Measurements from ENCODE around the gene PDZD2. TPM values are rescaled to one million over a fixed set of nuclear protein-coding genes. Genes with fewer than 3 reads are reported as not detected.

The PDZD2 gene
- total RNA-seq, 2 donors from 2014 or later, result 4.5 to 15.7 TPM

DNA sequence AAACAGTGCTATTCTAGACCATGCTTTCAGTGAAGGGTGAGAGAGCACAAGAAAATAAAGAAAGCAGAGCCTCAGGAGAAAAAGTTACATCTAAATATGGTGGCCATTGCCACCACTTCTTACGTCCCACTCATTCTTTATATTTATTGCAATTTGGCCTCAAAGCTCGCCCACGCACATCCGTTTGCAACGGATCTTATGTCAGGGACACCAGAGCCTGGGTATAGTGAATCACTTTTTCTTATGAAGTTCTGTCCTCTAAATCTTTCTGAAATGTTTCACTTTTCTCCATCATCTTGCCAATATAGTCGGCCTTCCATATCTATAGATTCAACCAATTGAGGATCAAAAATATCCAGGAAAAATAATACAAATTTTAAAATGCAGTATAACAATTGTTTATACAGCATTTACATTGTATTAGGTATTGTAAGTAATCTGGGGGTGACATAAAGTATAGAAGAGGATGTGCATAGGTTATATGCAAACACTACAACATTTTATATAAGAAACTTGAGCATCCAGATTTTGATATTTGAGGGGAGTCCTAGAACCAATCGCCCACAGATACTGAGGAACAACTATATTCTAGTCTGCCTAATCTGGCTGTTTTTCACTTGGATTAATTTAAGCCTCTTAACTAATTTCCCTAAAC is 500.0 kb downstream of the PDZD2 start:
- Histone ChIP-seq H3K27ac (no peak overlapping the region), H3K36me3 (peaks cover 11% of the 10 kb centered on the region), H3K9me3 (no peaks in the 10 kb centered on the region), H3K4me1 (ENCODE audit: control insufficient read depth in 1 of 2, low read depth in 2 of 2) (peaks cover 0 to 6% of the 10 kb centered on the region in 2 donors), H3K27me3 (replicated peaks; ENCODE audit: insufficient read depth) (no peaks in the 10 kb centered on the region), H3K4me3 (no peak overlapping the region)
- DNase-seq (ENCODE audit: low spot score) (no peak), ATAC-seq (ENCODE audit: insufficient number of reproducible peaks, low FRiP score, low read depth) (no peak)
- TF ChIP-seq, protein P1, sequence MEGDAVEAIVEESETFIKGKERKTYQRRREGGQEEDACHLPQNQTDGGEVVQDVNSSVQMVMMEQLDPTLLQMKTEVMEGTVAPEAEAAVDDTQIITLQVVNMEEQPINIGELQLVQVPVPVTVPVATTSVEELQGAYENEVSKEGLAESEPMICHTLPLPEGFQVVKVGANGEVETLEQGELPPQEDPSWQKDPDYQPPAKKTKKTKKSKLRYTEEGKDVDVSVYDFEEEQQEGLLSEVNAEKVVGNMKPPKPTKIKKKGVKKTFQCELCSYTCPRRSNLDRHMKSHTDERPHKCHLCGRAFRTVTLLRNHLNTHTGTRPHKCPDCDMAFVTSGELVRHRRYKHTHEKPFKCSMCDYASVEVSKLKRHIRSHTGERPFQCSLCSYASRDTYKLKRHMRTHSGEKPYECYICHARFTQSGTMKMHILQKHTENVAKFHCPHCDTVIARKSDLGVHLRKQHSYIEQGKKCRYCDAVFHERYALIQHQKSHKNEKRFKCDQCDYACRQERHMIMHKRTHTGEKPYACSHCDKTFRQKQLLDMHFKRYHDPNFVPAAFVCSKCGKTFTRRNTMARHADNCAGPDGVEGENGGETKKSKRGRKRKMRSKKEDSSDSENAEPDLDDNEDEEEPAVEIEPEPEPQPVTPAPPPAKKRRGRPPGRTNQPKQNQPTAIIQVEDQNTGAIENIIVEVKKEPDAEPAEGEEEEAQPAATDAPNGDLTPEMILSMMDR (IDR thresholded peaks at IDR 0.05), result no peak

DNA sequence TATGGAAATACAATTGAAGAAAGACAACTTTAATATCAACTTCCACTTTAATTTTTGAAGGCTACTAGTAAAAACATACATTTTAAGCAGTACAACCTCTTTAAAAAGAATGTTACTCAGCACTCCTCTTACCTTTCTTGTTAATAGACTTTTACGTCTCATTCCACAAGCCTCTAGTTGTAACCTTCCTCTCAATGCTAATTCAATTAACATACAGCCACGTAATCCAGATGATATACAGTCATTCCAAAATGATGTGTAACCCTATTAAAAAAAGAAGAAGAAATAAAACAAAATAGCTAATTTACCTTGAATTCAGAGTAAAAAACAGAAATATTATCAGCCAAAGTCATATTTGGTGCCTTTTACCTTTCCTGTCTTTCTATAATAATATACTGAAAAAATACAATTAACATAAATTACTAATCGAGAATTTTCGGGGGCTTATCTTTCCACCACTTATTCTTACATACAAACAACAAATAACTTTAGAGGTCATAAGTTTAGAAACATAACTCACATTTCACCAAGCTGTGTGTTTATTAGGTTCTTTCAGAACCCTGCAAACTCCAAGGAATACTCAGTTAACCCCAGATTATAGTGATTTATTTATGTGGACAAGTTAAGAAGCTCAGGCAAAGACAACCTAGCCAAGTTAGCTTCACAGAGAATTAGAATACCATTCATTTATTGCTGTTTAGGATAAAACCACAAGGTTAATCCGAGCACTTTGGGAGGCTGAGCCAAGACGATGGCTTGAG is 504.9 kb downstream of the PDZD2 start:
- no peaks in the 10 kb centered on the region for H3K27me3 ChIP-seq (replicated peaks; ENCODE audit: insufficient read depth)
- DNase-seq (ENCODE audit: low spot score), result no peak
- H3K27ac ChIP-seq, result no peak overlapping the region
- no peaks in the 10 kb centered on the region for H3K36me3 ChIP-seq
- H3K9me3 ChIP-seq, result no peaks in the 10 kb centered on the region
- no peak for ATAC-seq (ENCODE audit: insufficient number of reproducible peaks, low FRiP score, low read depth)
- TF ChIP-seq, protein P1 (IDR thresholded peaks at IDR 0.05), result no peak
- peaks cover 25 to 44% of the 10 kb centered on the region in 2 donors for H3K4me1 ChIP-seq (ENCODE audit: control insufficient read depth in 1 of 2, low read depth in 2 of 2)
- H3K4me3 ChIP-seq, result no peak overlapping the region

DNA sequence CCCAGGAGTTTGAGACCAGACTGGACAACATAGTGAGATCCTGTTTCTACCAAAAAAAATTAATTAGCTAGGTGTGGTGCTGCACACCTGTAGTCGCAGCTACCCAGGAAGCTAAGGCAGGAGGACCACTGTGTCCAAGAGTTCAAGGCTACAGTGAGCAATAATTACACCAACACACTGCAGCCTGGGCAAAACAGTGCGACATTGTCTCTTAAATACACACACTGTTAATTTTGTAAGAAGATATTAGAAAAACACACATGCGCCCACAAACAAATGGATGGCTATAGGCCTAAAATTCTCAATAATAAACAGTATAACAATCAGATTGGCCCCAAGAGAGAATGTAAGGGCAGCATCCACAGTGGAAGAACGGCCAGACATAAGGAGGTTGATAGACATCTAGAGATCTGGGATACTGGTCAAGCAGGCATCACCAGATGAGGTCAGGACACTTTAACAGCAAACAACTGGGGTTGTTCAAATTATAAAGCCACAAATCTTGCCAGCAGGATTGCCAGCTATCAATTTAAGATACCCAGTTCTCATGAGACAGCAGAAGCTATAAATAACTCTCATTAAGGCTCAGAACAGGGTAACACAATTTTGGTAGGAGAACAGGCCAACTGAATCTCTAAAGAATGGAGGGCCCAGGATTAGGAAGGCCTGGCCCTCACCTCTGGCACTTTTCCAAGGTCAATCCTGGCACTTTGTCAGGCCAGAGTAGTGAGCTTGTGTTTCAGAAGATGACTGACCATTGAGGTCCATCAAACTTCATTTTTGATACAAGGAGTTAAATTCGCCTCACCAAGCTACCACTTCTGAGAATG is 505.7 kb downstream of the PDZD2 start:
- no peak for DNase-seq (ENCODE audit: low spot score)
- no peak for ATAC-seq (ENCODE audit: insufficient number of reproducible peaks, low FRiP score, low read depth)

DNA sequence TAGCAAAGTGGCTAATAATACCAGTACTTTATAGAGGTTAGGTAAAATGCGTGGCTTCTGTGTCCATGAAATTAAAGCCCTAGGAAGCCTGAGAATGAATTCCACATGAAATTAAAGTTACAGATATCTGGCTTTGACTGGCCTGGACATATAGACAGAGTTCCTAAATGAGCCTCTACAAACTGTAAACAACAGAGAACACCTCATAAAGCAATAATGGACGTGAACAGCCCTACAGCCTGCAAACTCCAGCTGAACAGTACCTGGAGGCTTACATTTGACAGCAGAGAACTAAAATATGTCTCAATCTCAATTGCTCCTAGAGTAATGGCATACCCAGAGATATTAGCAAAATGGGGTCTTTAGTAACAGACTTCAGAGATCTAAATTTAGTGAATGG is 506.4 kb downstream of the PDZD2 start:
- no peaks in the 10 kb centered on the region for H3K9me3 ChIP-seq
- no peak overlapping the region for H3K4me3 ChIP-seq
- no peak overlapping the region for H3K27ac ChIP-seq
- ATAC-seq (ENCODE audit: insufficient number of reproducible peaks, low FRiP score, low read depth) (no peak), DNase-seq (ENCODE audit: low spot score) (no peak)
- TF ChIP-seq, protein P1 (IDR thresholded peaks at IDR 0.05), result no peak
- peaks cover 33 to 60% of the 10 kb centered on the region in 2 donors for H3K4me1 ChIP-seq (ENCODE audit: control insufficient read depth in 1 of 2, low read depth in 2 of 2)
- H3K36me3 ChIP-seq, result no peaks in the 10 kb centered on the region
- no peaks in the 10 kb centered on the region for H3K27me3 ChIP-seq (replicated peaks; ENCODE audit: insufficient read depth)

More for the DNA sequence above, 505.7 kb downstream of the PDZD2 start:
- Histone ChIP-seq H3K36me3 (no peaks in the 10 kb centered on the region), H3K27ac (no peak overlapping the region), H3K4me3 (no peak overlapping the region), H3K27me3 (replicated peaks; ENCODE audit: insufficient read depth) (no peaks in the 10 kb centered on the region), H3K4me1 (ENCODE audit: control insufficient read depth in 1 of 2, low read depth in 2 of 2) (peaks cover 26 to 52% of the 10 kb centered on the region in 2 donors), H3K9me3 (no peaks in the 10 kb centered on the region)
- TF ChIP-seq, protein P1 (IDR thresholded peaks at IDR 0.05), result no peak

DNA sequence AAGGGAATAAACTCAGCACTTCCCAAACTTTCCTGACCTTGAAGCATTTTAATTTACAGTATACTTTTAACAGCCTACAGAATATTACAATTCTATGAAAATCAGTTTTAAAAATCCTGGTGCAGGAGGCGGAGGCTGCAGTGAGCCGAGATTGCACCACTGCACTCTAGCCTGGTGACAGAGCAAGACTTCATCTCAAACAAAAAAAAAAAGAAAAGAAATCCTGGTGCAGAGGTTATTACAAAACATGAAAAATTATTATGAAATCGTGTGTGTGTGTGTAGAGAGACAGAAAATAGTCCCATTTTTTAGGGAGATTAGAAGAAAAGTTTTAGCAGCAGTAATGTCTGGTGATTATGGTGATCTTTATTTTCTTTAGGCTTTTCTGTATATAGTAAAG is 508.3 kb downstream of the PDZD2 start:
- ATAC-seq (ENCODE audit: insufficient number of reproducible peaks, low FRiP score, low read depth) (no peak), DNase-seq (ENCODE audit: low spot score) (no peak)
- no peak overlapping the region for H3K27ac ChIP-seq
- peaks cover 47 to 78% of the 10 kb centered on the region in 2 donors for H3K4me1 ChIP-seq (ENCODE audit: control insufficient read depth in 1 of 2, low read depth in 2 of 2)
- no peak overlapping the region for H3K4me3 ChIP-seq
- TF ChIP-seq, protein P1 (IDR thresholded peaks at IDR 0.05), result no peak
- no peaks in the 10 kb centered on the region for H3K36me3 ChIP-seq
- no peaks in the 10 kb centered on the region for H3K9me3 ChIP-seq
- no peaks in the 10 kb centered on the region for H3K27me3 ChIP-seq (replicated peaks; ENCODE audit: insufficient read depth)
